Thyroid gland (tissue), 4 donors: ENCODE data around the gene TRIP4.

Experiments used
- CTCF ChIP-seq, 6 experiments: fragments of 200-600 bp in 3 of 6; fragments of 450-650 bp in 3 of 6; sonication (generic) in 3 of 6; IDR thresholded peaks; one replicate each; pipeline ENCODE4 v1.5.1; 2016 to 2019; ENCODE audit warnings: antibody characterized with exemption in 6 of 6, mild to moderate bottlenecking in 2 of 6, inconsistent platforms in 1 of 6, moderate library complexity in 1 of 6
- POLR2A ChIP-seq, 2 donors: fragments of 450-650 bp; IDR thresholded peaks; one replicate each; pipeline ENCODE4 v1.6.1; 2017; ENCODE audit warnings: antibody characterized with exemption in 2 of 2, mild to moderate bottlenecking in 2 of 2, moderate library complexity in 1 of 2

GRCh38 chr15:64460206-64460723 lies 72.6 kb downstream of the TRIP4 start, which contains the start of gene ZNF609:
- peak in 1 of 6 experiments; percentile 14 for TF ChIP-seq CTCF (IDR thresholded peaks at IDR 0.05)
- peak in 1 of 2 donors; percentile 72 for TF ChIP-seq POLR2A (IDR thresholded peaks at IDR 0.05)
